GM18873 (cell line): ENCODE measurements around the gene PLS1.
"Not testable (repeated sequence)": the region's sequence is repeated elsewhere in the genome, so short reads cannot be mapped to it uniquely, and the experiment has no call there.

Source experiments
- ATAC-seq: cut with Tn5 transposase; IDR thresholded peaks from one replicate; pipeline ENCODE4 v1.9.1; 2021; ENCODE audit warnings: mild to moderate bottlenecking, moderate library complexity, moderate number of reproducible peaks; ENCODE audit not compliant: unreplicated experiment, low FRiP score

PLS1 gene

DNA sequence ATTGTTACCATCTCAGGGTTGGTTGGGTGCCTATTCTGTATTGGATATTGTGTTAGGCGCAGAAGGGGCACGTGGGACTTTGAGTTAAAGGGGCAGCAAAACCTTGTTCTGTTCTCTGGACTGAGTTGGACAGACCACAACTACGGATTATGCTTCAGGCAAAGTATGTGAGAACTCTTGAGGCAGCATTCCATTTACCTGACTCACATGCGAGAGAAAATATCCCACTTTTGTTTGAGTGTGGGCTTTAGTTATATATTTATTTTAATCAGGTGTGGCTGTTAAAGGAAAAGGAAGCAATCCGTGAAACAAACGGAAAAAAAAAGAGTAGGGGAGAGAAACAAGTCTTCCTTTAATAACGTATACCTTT lies 627 bp upstream of the PLS1 start:
- no peak for ATAC-seq

DNA sequence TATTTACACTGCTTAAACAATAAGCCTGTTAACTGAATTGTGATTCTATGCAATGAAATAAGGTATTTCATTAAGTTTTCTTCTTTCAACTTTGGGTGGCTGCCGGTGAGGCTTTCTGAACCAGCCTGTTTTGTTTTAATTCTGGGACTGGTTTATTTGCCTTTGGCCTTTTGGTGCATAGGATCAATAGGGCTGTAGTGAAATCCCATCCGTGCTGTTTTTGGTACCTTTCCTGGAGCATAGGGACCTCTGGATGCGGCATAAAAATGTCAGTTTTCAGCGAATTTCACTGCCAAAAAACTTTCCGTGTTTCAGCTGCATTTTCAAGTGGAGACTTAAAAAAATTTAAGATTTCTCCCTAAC lies 514 bp downstream of the PLS1 start:
- ATAC-seq: no peak

DNA sequence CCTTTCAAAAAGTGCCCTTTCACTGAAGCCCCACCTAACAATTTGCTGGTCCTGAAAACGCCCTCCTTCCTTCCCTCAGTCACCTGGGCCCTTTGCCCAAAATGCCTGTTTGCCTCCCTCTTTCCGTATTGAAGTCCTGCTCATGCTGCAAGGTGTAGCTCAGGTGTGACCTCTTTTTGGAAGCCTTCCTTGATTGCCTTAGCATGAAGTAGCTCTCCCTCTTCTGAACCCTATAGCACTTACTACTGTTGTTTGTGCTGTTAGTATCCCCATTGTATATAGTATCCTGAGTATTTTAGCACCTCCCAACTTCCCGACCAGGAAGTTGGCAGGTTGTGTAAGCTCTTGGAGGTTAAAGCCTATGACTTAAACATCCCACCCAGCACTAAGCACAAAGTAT lies 1.7 kb downstream of the PLS1 start:
- ATAC-seq: no peak

DNA sequence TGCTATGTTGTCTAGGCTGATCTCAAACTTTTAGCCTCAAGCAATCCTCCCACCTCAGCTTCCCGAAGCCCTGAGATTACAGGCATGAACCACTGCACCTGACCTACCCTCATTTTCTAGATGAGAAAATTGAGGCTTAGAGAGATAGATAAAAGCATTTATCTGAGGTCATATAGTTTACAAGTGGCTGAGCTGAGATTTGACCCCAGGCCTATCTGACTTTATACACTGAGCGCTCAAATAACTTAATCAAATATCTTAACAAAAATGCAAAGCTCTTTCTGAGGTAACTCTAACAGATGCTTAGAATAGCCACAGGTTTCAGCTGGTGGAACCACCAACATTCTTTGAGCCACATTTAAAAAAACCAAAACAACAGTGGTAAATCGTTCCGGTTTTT lies 5.5 kb downstream of the PLS1 start:
- no peak for ATAC-seq

DNA sequence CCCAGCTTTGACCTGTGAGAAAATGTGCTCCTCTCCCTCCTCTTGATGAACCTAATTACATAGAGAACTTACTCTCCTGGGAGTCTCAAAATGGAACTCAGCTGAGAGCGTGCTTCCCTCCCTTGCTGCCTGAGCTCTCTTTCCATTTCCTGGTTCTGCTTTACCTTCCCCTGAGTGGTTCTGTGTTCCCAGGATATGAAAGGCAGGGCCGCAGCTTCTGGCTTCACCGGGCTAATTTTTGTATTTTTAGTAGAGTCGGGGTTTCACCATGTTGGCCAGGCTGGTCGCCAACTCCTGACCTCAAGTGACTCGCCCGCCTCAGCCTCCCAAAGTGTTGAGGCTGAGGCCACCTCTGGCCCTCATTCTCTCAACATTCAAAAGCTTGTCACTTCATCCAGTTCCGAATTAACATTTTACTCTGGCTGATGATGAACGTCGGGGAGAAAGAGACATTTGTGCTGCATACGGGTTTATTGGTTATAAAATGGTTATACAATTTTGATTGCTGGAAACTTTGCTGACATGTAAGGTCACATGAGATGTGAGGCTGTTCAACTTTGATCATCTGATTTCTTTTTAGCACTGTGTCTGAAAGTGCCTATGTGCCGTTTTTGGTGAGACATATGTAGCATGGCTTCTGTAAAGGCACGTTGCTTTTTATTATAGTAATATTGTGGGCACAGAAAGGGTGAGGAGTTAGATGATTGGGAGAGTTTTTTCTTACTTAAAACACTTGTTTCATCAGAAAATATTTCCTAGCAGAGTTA lies 6.6 kb downstream of the PLS1 start:
- ATAC-seq: no peak

DNA sequence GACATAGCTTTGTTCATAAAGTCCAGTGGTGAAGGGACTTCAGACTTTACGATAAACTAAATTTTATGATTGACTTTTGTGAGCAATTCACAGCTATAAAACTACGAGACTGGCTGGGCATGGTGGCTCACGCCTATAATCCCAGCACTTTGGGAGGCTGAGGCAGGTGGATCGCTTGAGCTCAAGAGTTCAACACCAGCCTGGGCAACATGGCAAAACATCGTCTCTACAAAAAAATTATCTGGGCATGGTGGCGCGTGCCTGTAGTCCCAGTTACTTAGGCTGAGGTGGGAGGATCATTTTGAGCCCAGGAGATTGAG lies 7.2 kb downstream of the PLS1 start:
- ATAC-seq: not testable (repeated sequence)

DNA sequence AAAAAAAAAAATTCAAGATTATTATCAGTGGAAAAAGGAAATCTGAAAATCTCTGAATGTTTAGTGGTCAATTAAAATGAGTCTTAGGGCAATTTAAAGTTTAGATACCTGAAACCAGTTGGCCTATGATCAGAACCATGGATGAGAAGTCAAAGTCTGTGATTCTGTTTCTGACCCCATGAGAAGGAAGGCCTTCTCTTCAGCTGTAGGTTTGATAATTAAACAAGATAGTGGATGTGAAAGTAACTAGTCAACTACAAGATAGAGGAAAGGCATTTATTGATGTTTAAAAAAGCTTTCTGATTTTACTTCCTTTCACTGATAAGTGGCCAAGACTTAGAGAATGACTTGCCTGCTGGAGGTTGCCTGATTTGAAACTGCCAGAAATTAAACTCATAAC lies 8.7 kb downstream of the PLS1 start:
- no peak for ATAC-seq

DNA sequence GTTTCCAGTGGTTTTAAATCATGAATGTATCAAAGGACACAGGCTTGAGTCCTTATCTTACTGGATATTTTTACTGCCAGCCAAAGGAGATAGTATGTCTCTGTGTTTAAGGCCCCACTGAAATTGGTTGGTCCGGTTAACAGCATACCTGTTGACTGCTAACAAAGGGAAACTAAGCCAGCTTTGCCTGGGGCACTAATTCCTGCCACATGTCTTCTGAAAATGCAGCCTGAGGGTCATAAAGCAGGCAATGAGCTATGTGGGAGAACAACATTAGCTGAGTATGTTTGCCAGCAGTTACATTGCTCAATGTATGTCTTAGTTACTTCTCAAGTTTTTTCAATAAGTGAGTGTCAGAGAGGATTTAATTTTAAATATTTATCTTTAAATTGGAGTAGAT lies 12.4 kb downstream of the PLS1 start:
- no peak for ATAC-seq

DNA sequence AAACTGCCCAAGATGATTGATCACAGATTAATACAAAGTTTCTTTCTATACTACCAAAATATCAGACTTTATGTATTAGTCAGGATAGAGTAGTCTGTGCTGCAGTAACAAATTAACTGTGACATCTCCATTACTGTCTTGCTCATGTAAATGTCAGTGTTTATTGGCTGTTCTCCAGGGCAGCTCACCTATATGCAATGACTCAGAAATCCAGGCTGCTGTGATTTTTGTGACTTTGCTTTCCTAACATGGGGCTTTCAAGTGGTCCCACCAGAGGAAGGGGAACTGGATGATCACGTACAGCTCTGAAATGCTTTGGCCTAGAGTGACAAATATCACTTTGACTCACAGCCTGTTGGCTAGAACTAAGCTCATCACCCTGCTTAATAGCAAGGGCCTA lies 12.9 kb downstream of the PLS1 start:
- ATAC-seq: no peak

DNA sequence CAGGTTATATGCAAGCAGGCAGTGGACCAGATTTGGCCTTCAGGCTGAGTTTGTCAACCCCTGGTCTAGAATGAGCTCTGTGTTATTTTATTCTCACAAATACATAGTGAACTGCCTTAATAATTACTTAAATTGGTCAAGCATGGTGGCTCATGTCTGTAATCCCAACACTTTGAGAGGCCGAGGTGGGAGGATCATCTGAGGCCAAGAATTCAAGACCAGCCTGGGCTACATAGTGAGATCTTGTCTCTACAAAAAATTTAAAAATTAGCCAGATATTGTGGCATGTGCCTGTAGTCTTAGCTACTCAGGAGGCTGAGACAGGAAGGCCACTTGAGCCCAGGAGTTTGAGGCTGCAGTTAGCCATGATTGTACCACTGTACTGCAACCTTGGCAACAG lies 15.0 kb downstream of the PLS1 start:
- ATAC-seq: no peak

DNA sequence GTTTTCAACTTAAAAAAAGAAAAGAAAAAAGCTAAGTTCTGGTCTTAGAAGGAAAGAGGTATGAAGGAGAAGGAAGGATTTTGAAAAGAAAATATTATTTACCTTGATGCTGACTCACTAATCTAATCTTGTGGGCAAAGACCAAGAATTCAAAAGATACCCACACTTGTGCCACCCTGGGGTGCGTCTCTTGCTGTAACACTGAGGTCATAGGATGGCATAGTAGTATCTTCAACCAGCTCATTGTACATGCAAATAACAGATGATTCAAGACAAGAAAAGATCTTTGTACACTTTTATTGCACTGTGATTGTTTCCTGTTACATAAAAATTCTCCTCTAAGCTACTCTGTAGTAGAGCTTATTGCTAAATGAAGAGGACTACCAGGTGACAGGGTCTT lies 17.3 kb downstream of the PLS1 start:
- ATAC-seq: no peak

DNA sequence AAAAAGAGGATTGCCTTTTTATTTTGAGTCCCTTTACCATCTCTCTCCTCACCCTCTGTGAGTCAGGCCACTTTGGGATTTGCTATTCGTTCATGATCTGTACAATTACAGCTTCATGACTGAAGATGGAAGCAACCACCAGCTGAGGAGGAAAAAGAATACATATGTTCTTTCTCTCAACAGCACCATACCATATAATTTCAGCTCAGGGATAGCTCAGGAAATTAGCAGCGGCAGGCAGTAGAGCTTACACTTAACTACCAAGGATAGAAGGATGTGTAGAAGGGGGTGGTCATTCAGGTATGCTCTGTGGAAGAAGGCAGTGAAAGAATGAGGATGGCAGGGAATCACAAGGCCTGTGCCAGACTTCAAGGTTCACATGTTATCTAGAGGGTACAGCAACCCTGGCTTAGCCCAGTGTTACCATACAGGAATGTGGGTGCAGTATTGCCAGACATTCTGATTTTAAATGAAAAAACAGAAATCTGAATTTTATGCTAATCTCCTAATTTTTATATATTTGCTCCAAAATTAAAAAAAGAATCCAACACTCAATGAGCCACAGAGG lies 17.9 kb downstream of the PLS1 start:
- ATAC-seq: no peak

DNA sequence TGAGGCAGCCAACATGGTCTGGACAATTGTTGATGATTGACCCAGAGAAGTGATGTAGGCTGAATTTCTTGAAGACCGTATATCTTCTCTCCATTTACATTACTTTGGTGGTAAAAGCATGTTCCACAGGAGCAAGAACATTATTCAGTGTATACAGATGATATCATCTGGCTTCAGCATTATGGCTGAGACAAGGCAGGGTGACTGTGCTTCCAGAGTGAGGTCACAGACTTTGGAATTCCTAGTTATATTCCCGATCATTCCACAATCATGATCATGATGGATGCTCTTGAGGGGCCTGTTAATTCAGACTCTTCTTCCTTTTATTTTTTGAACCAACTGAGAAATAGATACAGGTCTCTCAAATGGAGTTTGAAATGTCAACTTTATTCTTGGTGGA lies 19.0 kb downstream of the PLS1 start:
- ATAC-seq: no peak

DNA sequence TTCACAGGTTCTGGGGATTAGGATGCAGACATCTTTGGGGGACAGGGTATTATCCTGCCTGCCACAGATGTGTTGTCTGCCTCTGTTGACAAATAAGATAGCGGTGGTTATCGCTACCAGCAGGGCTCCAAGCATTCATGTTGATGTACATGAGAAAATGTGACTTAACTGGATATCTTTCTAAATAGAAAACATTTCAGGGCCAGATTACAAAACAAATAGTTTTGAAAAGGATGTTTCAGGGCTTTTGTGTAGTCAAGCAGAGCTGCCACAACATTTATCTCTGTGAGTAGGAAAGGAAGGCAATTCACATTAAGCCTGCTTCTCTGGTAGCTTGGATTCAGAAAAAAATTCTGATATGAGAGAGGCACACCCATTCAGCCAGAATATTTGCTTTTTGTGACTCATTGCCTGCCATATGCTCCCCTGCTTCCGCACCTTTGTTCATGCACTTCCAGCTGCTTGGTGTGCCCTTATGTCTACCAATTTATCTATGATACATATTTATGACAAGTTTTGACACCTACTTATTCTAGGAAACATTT lies 22.8 kb downstream of the PLS1 start:
- ATAC-seq: no peak

DNA sequence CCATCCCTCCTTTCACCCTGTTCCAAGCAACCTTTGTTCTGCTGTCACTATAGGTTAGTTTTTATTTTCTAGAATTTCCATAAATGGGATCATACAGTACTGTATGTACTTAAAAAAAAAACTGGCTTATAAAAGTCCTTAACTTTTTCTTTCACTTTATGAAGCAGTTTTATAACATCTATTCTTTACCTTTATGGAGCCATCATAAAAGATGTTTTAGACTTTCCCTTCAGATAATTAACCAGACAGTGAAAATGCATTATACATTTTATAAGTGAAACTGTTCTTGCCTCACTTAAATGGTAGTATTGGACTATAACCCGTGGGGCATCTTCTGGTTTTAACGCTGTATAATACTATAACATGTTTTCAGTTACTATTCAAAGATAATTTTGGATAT lies 26.2 kb downstream of the PLS1 start:
- ATAC-seq: no peak

DNA sequence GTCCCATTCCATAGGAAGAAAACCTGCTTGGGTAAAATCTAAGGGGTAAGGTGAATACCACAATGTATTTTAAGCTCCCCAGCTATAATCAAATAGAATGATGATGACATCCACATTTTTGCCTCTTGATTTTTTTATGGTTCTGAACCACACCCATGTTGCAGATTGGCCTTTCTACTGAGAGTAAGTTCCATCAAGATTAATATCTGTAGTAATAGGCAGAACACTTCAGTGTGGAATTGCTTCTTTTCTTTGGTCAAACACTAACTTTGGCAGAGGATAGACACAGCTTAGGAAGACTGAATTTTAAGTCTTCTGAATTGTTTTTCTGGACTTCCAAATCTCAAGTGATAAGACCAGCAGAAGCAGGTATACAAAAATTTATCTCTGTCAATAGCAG lies 27.0 kb downstream of the PLS1 start:
- ATAC-seq: no peak

DNA sequence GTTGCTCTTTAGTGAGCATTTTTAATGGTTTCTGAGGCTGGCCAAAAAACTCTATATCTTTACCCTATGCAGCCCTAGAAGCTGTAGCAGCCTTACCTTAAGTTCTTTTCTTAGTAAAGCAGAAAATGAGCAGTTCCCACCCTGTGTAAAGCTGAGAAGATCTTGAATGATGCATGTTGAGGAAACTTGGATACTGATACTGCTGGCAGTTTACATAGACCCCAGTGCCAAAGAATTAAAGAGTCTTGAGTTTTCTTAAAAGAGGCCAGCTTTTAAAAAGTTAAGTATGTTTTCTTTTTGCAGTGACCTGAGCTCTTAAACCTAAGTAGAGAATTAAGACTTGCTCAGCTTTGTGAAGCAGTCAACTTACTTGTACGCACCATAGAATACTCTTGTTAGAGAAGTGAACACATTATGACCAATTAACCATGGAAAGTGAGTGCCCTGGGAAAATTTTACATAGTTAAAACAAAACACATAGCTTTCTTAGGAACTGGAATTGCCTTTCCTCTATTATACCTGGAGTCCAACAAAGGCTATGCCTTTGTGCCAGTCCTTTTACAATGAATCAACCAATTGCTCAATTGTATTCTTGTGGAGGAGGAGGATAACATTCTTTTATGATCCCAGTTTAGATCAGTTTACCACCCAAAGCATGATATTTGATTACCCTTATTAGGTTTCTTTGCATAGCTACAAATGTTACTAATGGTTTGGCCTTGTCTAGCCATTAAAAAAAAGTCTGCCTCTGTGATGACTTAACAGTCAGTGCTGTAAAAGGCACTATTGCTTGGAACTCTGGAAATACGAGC lies 28.4 kb downstream of the PLS1 start:
- ATAC-seq: no peak

DNA sequence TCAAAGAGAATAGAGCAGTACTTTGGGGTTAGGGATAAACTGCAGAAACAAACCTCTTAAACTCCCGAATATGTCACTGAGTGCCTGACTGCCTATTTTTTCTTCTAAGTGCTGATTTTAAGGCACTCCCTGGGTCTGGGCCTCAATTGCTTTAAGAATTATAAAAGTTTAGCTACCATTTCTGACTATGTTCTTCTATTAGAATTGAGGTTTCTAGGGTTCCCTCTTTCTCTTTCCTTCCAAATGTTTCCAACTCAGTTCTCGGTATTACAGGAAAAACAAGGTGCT lies 28.9 kb downstream of the PLS1 start:
- ATAC-seq: no peak

DNA sequence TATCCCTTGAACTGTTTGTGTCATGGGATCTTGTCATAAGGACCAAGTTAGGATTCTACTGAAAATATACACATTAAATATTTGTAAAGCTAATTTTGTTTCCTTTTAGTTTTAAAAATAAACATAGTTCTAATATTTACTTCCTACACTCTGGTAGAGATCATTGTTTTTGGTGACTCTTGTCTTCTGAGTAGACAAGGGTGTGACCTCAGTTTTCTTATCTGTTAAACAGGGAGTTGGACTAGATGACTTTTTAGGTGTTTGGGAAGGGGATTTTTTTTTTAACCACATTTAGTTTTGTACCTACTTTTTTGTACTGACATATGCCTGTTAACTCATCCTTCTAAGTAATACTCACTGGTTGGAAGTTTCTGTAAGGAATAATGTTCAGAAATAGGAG lies 30.8 kb downstream of the PLS1 start:
- ATAC-seq: no peak

DNA sequence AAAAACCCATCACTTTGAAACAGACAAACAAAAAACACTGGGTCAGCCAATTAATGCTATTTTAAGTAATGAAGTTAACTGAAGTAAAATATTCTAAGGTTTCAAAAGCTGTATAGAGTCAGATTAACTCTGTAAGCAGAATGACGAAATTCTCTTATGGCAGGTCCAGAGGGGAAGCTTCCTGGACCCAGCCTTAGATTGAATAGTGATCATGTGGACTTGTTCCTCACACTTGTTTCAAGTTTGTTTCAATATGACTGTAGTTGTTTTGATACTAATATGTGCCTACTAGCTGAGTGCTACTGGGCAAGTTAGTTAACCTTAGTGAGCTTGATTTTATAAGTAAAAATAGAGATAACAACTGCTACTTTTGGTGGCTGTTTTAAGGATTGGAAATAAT lies 32.6 kb downstream of the PLS1 start:
- no peak for ATAC-seq

DNA sequence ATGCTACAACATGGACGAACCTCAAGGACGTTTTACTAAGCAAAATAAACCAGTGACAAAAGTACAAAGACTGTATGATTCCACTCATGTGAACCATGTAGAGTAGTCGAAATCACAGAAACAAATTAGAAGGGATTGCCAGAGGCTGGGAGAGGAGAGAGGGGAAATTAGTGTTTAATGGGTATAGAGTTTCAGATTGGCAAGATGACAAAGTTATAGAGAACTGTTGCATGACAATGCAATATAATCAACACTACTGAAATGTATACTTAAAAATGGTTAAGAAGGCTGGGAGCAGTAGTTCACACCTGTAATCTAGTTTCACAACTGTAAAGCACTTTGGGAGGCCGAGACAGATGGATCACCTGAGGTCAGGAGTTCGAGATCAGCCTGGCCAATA lies 36.9 kb downstream of the PLS1 start:
- ATAC-seq: no peak

DNA sequence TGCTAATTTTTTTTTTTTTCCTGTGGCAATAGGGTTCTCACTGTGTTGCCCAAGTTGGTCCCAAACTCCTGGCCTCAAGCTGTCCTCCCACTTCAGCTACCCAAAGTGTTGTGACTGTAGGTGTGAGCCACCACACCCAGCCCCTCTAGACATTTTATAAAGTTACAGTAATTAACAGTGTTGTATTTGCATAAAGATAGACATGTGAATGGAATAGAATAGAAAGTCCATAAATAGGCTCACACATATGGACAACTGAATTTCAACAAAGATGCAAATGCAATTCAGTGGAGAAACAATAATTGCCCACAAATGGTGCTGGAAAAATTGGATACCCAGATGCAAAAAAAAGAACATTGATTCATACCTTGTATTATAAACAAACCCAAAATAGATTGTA lies 39.9 kb downstream of the PLS1 start:
- ATAC-seq: no peak
